Measurements from ENCODE around the gene KCNMA1.
"Not testable (repeated sequence)": the region's sequence is repeated elsewhere in the genome, so short reads cannot be mapped to it uniquely, and the experiment has no call there.

KCNMA1 gene

GRCh38 chr10:77361426-77361825, 276.2 kb downstream of the KCNMA1 start:
- no peak for DNase-seq (ENCODE audit: low read depth)

- no peak for DNase-seq (ENCODE audit: low read depth)
Measured at GRCh38 chr10:77360835-77361234, 276.8 kb downstream of the KCNMA1 start.

GRCh38 chr10:77359950-77360520, 277.6 kb downstream of the KCNMA1 start:
- no peak for DNase-seq (ENCODE audit: low read depth)

GRCh38 chr10:77359287-77359691, 278.3 kb downstream of the KCNMA1 start:
- DNase-seq (ENCODE audit: low read depth) = no peak

- no peak for DNase-seq (ENCODE audit: low read depth)
Measured at GRCh38 chr10:77358656-77359055, 279.0 kb downstream of the KCNMA1 start.

- DNase-seq (ENCODE audit: low read depth) = no peak
Measured at GRCh38 chr10:77357611-77358310, 279.8 kb downstream of the KCNMA1 start.

- no peak for DNase-seq (ENCODE audit: low read depth)
Measured at GRCh38 chr10:77357185-77357584, 280.4 kb downstream of the KCNMA1 start.

GRCh38 chr10:77355844-77356243, 281.8 kb downstream of the KCNMA1 start:
- DNase-seq (ENCODE audit: low read depth) = no peak

- no peak for DNase-seq (ENCODE audit: low read depth)
Measured at GRCh38 chr10:77351386-77351785, 286.2 kb downstream of the KCNMA1 start.

GRCh38 chr10:77350711-77351119, 286.9 kb downstream of the KCNMA1 start:
- no peak for DNase-seq (ENCODE audit: low read depth)

- DNase-seq (ENCODE audit: low read depth) = no peak
Measured at GRCh38 chr10:77350134-77350533, 287.5 kb downstream of the KCNMA1 start.

- no peak for DNase-seq (ENCODE audit: low read depth)
Measured at GRCh38 chr10:77349226-77349625, 288.4 kb downstream of the KCNMA1 start.

- DNase-seq (ENCODE audit: low read depth) = no peak
Measured at GRCh38 chr10:77348751-77349150, 288.9 kb downstream of the KCNMA1 start.

- no peak for DNase-seq (ENCODE audit: low read depth)
Measured at GRCh38 chr10:77348082-77348481, 289.5 kb downstream of the KCNMA1 start.

GRCh38 chr10:77347052-77347451, 290.6 kb downstream of the KCNMA1 start:
- no peak for DNase-seq (ENCODE audit: low read depth)

GRCh38 chr10:77341055-77341454, 296.6 kb downstream of the KCNMA1 start:
- no peak for DNase-seq (ENCODE audit: low read depth)

GRCh38 chr10:77339872-77340271, 297.7 kb downstream of the KCNMA1 start:
- not testable (repeated sequence) for DNase-seq (ENCODE audit: low read depth)

- DNase-seq (ENCODE audit: low read depth) = no peak
Measured at GRCh38 chr10:77339166-77339565, 298.4 kb downstream of the KCNMA1 start.

- no peak for DNase-seq (ENCODE audit: low read depth)
Measured at GRCh38 chr10:77338143-77338542, 299.5 kb downstream of the KCNMA1 start.

GRCh38 chr10:77334501-77334900, 303.1 kb downstream of the KCNMA1 start:
- DNase-seq (ENCODE audit: low read depth) = no peak

- no peak for DNase-seq (ENCODE audit: low read depth)
Measured at GRCh38 chr10:77333610-77334340, 303.8 kb downstream of the KCNMA1 start.

- no peak for DNase-seq (ENCODE audit: low read depth)
Measured at GRCh38 chr10:77332256-77332655, 305.4 kb downstream of the KCNMA1 start.

- DNase-seq (ENCODE audit: low read depth) = no peak
Measured at GRCh38 chr10:77328272-77328816, 309.3 kb downstream of the KCNMA1 start.
